Calu3 (cell line): Measurements from ENCODE around the gene CBFA2T3. TPM values are rescaled to one million over a fixed set of nuclear protein-coding genes. Genes with fewer than 3 reads are reported as not detected.

ENCODE experiments used
- BruUV-seq: library from RNA; stranded (reverse); fragments of 400-500 nt; replicated peaks from 2 replicates; lab custom pipeline; 2021; lab: Mats Ljungman, UMichigan
- CTCF ChIA-PET: fragments of 300-600 bp; sonication (Branson Sonifier 250); formaldehyde crosslinking; loops from one replicate; lab custom pipeline; 2022; ENCODE audit warnings: antibody characterized with exemption; lab: Charles Lee
- DNase-seq: peaks from one replicate; pipeline ENCODE4 v3.0.0; 2022
- H3K27ac Mint-ChIP-seq: one replicate; pipeline ENCODE4 v1.8.0; 2022; ENCODE audit warnings: mixed read lengths; ENCODE audit not compliant: unreplicated experiment
- H3K27me3 Mint-ChIP-seq: one replicate; pipeline ENCODE4 v1.8.0; 2022; ENCODE audit warnings: mixed read lengths; ENCODE audit not compliant: unreplicated experiment
- H3K36me3 Mint-ChIP-seq: one replicate; pipeline ENCODE4 v1.8.0; 2022; ENCODE audit warnings: mild to moderate bottlenecking, moderate library complexity, mixed read lengths; ENCODE audit not compliant: insufficient read depth, unreplicated experiment
- H3K4me1 Mint-ChIP-seq: one replicate; pipeline ENCODE4 v1.8.0; 2022; ENCODE audit warnings: mild to moderate bottlenecking, low read depth, mixed read lengths; ENCODE audit not compliant: unreplicated experiment
- H3K4me3 Mint-ChIP-seq: one replicate; pipeline ENCODE4 v1.8.0; 2022; ENCODE audit warnings: mild to moderate bottlenecking, low read depth, moderate library complexity, mixed read lengths; ENCODE audit not compliant: unreplicated experiment
- H3K9me3 Mint-ChIP-seq: one replicate; pipeline ENCODE4 v1.8.0; 2022; ENCODE audit warnings: low read depth, mixed read lengths; ENCODE audit not compliant: unreplicated experiment
- CTCF ChIP-seq: fragments of 200-600 bp; IDR thresholded peaks from one replicate; pipeline ENCODE4 v1.8.0; 2022; ENCODE audit warnings: antibody characterized with exemption; ENCODE audit not compliant: unreplicated experiment
- intact Hi-C: fragments of 100-400 bp; cut with micrococcal nuclease; formaldehyde crosslinking; loops from one replicate; pipeline ENCODE4 v1.10.0; 2022; ENCODE audit not compliant: unreplicated experiment
- total RNA-seq: library from RNA; stranded (reverse); gene quantifications from 2 replicates; pipeline ENCODE4 v1.2.3, GENCODE V29; 2022

Gene CBFA2T3
- total RNA-seq, 1 experiment from 2014 or later = not detected

- H3K36me3 Mint-ChIP-seq = peaks cover 9% of the 10 kb centered on the region
- BruUV-seq = no TSS peak
- H3K27ac Mint-ChIP-seq = no peak overlapping the region
- no peaks in the 10 kb centered on the region for H3K9me3 Mint-ChIP-seq
- TF ChIP-seq CTCF = no peak
- intact Hi-C loops = no loop called here
- CTCF ChIA-PET = no interaction called here
- H3K4me1 Mint-ChIP-seq = no peaks in the 10 kb centered on the region
- H3K4me3 Mint-ChIP-seq = no peak overlapping the region
- H3K27me3 Mint-ChIP-seq = peaks cover 40% of the 10 kb centered on the region
- no peak for DNase-seq
Measured at GRCh38 chr16:88864521-88864920, 112.5 kb downstream of the CBFA2T3 start.

- CTCF ChIA-PET = no interaction called here
- H3K27ac Mint-ChIP-seq = no peak overlapping the region
- BruUV-seq = no TSS peak
- H3K4me1 Mint-ChIP-seq = no peaks in the 10 kb centered on the region
- peaks cover 36% of the 10 kb centered on the region for H3K27me3 Mint-ChIP-seq
- no peak for TF ChIP-seq CTCF
- no peak overlapping the region for H3K4me3 Mint-ChIP-seq
- H3K9me3 Mint-ChIP-seq = no peaks in the 10 kb centered on the region
- H3K36me3 Mint-ChIP-seq = peaks cover 9% of the 10 kb centered on the region
- no peak for DNase-seq
- intact Hi-C loops = no loop called here
Measured at GRCh38 chr16:88864099-88864498, 112.9 kb downstream of the CBFA2T3 start.

DNA sequence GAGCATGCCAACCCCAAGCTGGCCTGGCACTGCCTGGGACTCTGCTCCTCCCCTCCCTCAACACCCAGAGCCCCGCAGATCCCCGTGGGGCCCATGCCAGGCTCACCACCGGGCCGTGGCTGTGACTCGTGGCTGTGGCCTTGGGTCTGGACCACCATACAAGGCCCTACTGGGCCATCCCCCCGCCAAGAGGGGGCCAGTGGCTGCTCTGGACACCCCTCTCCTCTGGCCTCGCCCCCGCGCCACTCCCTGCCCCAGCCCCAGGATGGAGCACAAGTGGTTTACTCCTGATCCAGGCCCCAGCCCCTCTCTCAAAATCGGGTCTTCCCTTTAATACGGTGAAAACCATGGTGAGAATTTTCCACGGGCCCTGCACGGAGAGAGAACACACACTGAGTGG is 113.6 kb downstream of the CBFA2T3 start:
- H3K36me3 Mint-ChIP-seq = peaks cover 9% of the 10 kb centered on the region
- no peak for TF ChIP-seq CTCF
- H3K27me3 Mint-ChIP-seq = peaks cover 29% of the 10 kb centered on the region
- BruUV-seq = no TSS peak
- intact Hi-C loops = no loop called here
- no peak for DNase-seq
- CTCF ChIA-PET = no interaction called here
- no peak overlapping the region for H3K27ac Mint-ChIP-seq
- H3K9me3 Mint-ChIP-seq = no peaks in the 10 kb centered on the region
- H3K4me1 Mint-ChIP-seq = no peaks in the 10 kb centered on the region
- H3K4me3 Mint-ChIP-seq = no peak overlapping the region

DNA sequence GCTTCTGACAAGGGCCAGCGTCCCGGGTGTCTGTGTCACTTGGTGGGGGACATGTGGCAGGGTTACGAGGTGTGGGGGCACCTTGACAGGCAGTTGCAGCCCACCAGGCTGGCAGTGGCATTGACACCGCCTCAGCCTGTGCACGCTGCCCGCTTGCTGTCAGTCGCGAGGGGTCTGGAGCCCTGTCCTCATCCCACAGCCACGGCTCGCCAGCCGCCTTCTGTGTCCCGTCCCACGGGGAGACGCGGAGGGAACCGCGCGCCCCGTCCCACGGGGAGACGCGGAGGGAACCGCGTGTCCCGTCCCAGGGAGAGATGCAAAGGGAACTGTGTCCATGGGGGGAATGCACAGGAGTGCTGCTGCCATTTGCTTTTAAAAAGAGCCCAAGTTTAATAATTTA is 114.0 kb downstream of the CBFA2T3 start:
- no peak for TF ChIP-seq CTCF
- Mint-ChIP-seq H3K27ac (no peak overlapping the region), H3K4me3 (no peak overlapping the region), H3K9me3 (no peaks in the 10 kb centered on the region), H3K4me1 (peaks cover 4% of the 10 kb centered on the region), H3K36me3 (peaks cover 9% of the 10 kb centered on the region), H3K27me3 (peaks cover 25% of the 10 kb centered on the region)
- DNase-seq = no peak
- intact Hi-C loops = no loop called here
- BruUV-seq = no TSS peak
- CTCF ChIA-PET = no interaction called here
